SU-DHL-6 (cell line): ENCODE measurements around the gene CLTCL1.

ENCODE experiments used
- EZH2phosphoT487 ChIP-seq: fragments of 200-600 bp; sonication (generic), shearing (Covaris generic); conservative IDR thresholded peaks from 2 replicates; pipeline ENCODE4 v1.6.1; 2018; ENCODE audit warnings: mild to moderate bottlenecking, antibody characterized with exemption, low read length, moderate library complexity, mixed read lengths
- TF ChIP-seq, protein P1 (sequence below): fragments of 200-600 bp; sonication (generic); IDR thresholded peaks from one replicate; pipeline ENCODE4 v1.5.1; 2017; ENCODE audit warnings: antibody characterized with exemption, mild to moderate bottlenecking, low read length, moderate library complexity; ENCODE audit not compliant: insufficient read depth, poor library complexity, severe bottlenecking

DNA sequence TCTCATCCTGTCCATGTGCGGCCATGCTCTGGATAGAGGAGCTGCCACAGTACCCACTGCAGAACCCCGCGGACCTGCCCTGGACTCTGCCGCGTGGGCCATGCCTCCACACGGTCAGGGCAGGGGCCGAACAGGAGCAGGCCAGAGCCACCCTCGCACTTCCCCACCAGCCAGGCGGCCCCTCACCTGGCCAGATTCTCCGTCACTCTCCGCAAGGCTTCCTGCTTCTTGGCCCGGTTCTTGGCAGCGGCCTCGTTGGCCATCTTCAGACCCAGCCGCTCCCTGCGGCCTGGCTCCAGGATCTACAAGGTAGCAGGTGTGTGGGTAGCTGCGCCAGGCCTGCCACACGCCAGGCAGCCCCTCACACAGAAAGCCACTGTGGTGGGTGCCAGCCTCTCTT lies 156.6 kb downstream of the CLTCL1 start:
- TF ChIP-seq, protein P1, sequence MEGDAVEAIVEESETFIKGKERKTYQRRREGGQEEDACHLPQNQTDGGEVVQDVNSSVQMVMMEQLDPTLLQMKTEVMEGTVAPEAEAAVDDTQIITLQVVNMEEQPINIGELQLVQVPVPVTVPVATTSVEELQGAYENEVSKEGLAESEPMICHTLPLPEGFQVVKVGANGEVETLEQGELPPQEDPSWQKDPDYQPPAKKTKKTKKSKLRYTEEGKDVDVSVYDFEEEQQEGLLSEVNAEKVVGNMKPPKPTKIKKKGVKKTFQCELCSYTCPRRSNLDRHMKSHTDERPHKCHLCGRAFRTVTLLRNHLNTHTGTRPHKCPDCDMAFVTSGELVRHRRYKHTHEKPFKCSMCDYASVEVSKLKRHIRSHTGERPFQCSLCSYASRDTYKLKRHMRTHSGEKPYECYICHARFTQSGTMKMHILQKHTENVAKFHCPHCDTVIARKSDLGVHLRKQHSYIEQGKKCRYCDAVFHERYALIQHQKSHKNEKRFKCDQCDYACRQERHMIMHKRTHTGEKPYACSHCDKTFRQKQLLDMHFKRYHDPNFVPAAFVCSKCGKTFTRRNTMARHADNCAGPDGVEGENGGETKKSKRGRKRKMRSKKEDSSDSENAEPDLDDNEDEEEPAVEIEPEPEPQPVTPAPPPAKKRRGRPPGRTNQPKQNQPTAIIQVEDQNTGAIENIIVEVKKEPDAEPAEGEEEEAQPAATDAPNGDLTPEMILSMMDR, result no peak
- no peak for TF ChIP-seq EZH2phosphoT487
